PFSK-1 (cell line): ENCODE measurements around the gene TMEM178A.

Experiments
- FOXP2 ChIP-seq: optimal IDR thresholded peaks from 2 replicates; pipeline ENCODE3; 2011; ENCODE audit warnings: borderline replicate concordance, control low read depth, inconsistent platforms; ENCODE audit not compliant: insufficient read depth; ENCODE audit errors: extremely low read length, extremely low read depth
- POLR2AphosphoS5 ChIP-seq: IDR thresholded peaks from 2 replicates; pipeline ENCODE4 v1.6.1; 2012; ENCODE audit warnings: low read depth, mild to moderate bottlenecking, control low read depth, low read length, moderate library complexity
- SIN3A ChIP-seq: IDR thresholded peaks from 2 replicates; pipeline ENCODE4 v1.6.1; 2012; ENCODE audit warnings: mild to moderate bottlenecking, low read length, moderate library complexity, borderline replicate concordance; ENCODE audit not compliant: insufficient read depth
- TAF1 ChIP-seq: IDR thresholded peaks from 2 replicates; pipeline ENCODE4 v1.6.1; 2012; ENCODE audit warnings: low read length, control low read depth, borderline replicate concordance; ENCODE audit not compliant: insufficient read depth
- TF ChIP-seq, protein P1 (sequence below), 2 experiments: IDR thresholded peaks; 2 replicates each; pipeline versions ENCODE4 v1.6.1 to v1.8.0; 2011 to 2012; ENCODE audit warnings: low read depth in 2 of 2, low read length in 2 of 2, control low read depth in 1 of 2, inconsistent platforms in 1 of 2, mild to moderate bottlenecking in 1 of 2, moderate library complexity in 1 of 2; ENCODE audit not compliant: insufficient read depth in 1 of 2

The TMEM178A gene

DNA sequence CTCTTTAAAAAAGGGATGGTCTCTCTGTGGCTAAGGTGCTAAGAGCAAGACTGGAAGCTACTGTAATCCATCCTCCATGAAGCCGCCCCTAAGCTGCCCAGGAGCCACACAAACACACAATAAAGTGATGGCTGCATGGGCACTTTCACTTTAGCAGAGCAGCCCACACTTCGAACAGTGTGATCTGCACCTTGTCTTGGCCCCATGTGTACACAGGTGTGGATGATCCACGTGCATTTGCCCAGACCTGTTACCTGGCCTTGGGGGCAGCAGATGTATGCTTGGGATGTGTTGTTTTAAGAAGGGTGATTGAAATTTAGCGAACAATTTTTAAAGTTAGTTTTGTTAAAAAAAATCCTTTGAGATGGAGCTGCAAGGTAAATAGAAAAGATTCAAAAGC lies 39.9 kb downstream of the TMEM178A start:
- TF ChIP-seq, protein P1, sequence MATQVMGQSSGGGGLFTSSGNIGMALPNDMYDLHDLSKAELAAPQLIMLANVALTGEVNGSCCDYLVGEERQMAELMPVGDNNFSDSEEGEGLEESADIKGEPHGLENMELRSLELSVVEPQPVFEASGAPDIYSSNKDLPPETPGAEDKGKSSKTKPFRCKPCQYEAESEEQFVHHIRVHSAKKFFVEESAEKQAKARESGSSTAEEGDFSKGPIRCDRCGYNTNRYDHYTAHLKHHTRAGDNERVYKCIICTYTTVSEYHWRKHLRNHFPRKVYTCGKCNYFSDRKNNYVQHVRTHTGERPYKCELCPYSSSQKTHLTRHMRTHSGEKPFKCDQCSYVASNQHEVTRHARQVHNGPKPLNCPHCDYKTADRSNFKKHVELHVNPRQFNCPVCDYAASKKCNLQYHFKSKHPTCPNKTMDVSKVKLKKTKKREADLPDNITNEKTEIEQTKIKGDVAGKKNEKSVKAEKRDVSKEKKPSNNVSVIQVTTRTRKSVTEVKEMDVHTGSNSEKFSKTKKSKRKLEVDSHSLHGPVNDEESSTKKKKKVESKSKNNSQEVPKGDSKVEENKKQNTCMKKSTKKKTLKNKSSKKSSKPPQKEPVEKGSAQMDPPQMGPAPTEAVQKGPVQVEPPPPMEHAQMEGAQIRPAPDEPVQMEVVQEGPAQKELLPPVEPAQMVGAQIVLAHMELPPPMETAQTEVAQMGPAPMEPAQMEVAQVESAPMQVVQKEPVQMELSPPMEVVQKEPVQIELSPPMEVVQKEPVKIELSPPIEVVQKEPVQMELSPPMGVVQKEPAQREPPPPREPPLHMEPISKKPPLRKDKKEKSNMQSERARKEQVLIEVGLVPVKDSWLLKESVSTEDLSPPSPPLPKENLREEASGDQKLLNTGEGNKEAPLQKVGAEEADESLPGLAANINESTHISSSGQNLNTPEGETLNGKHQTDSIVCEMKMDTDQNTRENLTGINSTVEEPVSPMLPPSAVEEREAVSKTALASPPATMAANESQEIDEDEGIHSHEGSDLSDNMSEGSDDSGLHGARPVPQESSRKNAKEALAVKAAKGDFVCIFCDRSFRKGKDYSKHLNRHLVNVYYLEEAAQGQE (IDR thresholded peaks at IDR 0.05; ENCODE audit: insufficient read depth in 1 of 2, low read depth in 2 of 2, low read length in 2 of 2) = no peak
- TF ChIP-seq TAF1 = no peak
- TF ChIP-seq POLR2AphosphoS5 = no peak
- no peak for TF ChIP-seq SIN3A
- no peak for TF ChIP-seq FOXP2

DNA sequence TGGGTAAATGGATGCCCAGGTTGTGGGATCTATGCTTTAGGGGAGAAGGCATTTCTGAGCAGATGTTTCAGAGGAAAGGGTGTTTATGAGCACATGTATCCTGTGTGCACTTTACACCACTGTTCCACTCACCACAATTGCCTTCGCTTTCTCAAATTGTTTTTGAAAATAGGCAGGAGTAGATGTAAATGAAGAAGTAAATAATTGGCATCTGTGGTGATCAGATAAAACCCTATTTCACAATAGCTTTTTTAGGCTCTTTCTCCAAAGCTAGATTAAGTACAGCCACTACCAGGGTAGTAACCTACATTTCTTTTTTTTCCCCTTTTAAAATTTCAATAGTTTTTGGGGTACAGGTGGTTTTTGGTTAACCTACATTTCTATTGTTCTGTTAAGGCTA lies 40.6 kb downstream of the TMEM178A start:
- TF ChIP-seq FOXP2 (no peak), POLR2AphosphoS5 (no peak), SIN3A (no peak), TAF1 (no peak)
- TF ChIP-seq, protein P1 (IDR thresholded peaks at IDR 0.05; ENCODE audit: insufficient read depth in 1 of 2, low read depth in 2 of 2, low read length in 2 of 2) = no peak

- TF ChIP-seq FOXP2 = no peak
- no peak for TF ChIP-seq SIN3A
- TF ChIP-seq POLR2AphosphoS5 = no peak
These were observed 41.2 kb downstream of the TMEM178A start for GRCh38 chr2:39706945-39707344.

DNA sequence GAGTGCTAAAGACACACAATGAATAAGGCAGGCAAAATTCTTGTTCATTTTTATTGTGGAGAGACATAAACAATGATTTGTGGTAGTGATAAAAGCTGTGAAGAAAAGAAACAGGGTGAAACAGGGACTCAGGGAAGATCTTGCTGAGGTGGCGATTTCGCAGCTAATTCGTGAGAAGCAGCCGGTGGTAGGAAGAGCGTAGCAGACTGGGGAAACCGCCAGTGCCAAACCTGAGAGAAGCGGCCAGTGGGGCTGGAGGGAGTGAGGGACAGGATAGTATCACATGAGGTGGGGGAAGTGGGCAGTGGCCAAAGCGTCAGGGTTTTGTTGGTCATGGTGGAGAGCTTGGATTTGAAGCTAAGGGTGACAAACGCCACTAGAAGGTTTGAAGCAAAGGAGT lies 42.3 kb downstream of the TMEM178A start:
- TF ChIP-seq POLR2AphosphoS5 = no peak
- TF ChIP-seq TAF1 = no peak
- TF ChIP-seq FOXP2 = no peak
- no peak for TF ChIP-seq SIN3A
- TF ChIP-seq, protein P1 (IDR thresholded peaks at IDR 0.05; ENCODE audit: insufficient read depth in 1 of 2, low read depth in 2 of 2, low read length in 2 of 2) = no peak

GRCh38 chr2:39710807-39711206 lies 45.1 kb downstream of the TMEM178A start:
- TF ChIP-seq FOXP2 (no peak), POLR2AphosphoS5 (no peak), SIN3A (no peak)
- TF ChIP-seq, protein P1 (IDR thresholded peaks at IDR 0.05; ENCODE audit: insufficient read depth in 1 of 2, low read depth in 2 of 2, low read length in 2 of 2) = no peak

DNA sequence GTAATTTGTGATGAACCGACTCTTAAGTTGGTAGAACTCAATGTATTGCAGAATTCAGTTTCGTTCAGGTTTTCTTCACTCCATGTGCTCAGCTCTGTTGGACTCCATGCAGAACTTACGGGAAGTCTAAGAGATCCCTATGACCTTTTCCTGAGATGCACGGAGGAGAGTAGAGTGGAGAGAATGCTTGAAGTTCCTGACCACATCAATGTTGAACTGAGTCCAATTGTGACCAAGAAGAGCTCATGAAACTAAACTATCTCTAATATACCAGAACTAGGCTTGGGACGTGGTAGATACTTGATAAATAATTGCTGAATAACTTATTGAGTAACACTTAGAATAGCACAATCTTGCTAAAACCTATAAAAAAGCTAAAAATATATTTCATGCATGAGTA lies 47.2 kb downstream of the TMEM178A start:
- TF ChIP-seq, protein P1 (IDR thresholded peaks at IDR 0.05; ENCODE audit: insufficient read depth in 1 of 2, low read depth in 2 of 2, low read length in 2 of 2) = no peak
- TF ChIP-seq SIN3A = no peak
- no peak for TF ChIP-seq TAF1
- TF ChIP-seq POLR2AphosphoS5 = no peak
- TF ChIP-seq FOXP2 = no peak
